ENCODE data around the gene RAB36. TPM values are rescaled to one million over a fixed set of nuclear protein-coding genes. Genes with fewer than 3 reads are reported as not detected.
"Not testable (repeated sequence)": the region's sequence is repeated elsewhere in the genome, so short reads cannot be mapped to it uniquely, and the experiment has no call there.

The RAB36 gene
- total RNA-seq, 1 donor = 5.6 TPM

DNA sequence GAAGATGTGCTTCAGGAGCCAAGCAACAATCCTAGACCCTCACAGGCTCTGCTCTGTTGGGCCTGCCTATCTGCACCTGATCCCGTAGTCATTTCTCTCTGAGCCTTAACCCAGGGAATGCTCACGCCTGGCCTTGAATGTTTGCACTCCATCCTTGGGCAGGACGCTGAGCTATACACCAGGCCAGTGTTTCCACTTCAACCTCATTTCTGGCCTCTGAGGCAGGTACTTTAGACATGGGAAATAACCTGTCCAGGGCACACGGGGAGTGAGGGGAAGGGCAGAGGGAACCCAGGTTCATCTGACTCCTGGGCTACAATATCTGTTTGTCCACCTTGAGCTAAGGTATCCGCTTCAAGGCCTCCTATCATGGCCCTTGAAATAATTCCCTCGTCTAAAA lies 13.3 kb upstream of the RAB36 start:
- DNase-seq (ENCODE audit: low read depth) = no peak
- no peak overlapping the region for H3K4me3 ChIP-seq (ENCODE audit: low read depth, low read length)

DNA sequence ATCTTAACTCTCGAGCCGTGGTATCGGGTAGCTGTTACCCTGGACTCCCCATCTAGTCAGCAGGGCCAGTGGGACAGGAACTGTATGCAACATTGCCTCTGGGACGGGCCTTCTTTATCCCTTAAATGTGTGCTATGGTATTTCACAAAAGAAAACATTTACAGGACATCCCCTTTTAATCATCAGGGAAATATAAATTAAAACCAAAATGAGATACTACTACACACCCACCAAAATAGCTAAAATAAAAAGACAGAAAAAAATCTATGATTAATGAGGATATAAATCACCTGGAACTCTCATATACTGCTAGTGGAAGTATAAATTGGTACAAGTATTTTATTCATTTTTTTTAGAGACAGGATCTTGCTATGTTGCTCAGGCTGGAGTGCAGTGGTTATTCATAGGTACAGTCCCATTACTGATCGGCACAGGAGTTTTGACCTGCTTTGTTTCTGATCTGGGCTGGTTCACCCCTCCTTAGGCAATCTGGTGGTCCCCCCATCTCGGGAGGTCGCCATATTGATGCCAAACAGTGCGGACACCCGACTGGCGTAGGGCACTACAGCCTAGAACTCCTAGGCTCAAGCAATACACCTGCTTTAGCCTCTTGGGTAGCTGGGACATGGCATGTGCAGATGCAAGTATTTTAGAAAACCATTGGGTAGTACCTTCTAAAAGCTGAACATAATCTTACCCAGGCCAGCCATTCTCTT lies 12.7 kb upstream of the RAB36 start:
- no peak overlapping the region for H3K4me3 ChIP-seq (ENCODE audit: low read depth, low read length)
- TF ChIP-seq, protein P1, sequence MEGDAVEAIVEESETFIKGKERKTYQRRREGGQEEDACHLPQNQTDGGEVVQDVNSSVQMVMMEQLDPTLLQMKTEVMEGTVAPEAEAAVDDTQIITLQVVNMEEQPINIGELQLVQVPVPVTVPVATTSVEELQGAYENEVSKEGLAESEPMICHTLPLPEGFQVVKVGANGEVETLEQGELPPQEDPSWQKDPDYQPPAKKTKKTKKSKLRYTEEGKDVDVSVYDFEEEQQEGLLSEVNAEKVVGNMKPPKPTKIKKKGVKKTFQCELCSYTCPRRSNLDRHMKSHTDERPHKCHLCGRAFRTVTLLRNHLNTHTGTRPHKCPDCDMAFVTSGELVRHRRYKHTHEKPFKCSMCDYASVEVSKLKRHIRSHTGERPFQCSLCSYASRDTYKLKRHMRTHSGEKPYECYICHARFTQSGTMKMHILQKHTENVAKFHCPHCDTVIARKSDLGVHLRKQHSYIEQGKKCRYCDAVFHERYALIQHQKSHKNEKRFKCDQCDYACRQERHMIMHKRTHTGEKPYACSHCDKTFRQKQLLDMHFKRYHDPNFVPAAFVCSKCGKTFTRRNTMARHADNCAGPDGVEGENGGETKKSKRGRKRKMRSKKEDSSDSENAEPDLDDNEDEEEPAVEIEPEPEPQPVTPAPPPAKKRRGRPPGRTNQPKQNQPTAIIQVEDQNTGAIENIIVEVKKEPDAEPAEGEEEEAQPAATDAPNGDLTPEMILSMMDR (IDR thresholded peaks at IDR 0.05; ENCODE audit: insufficient read depth, low read depth, low read length) = no peak
- DNase-seq (ENCODE audit: low read depth) = no peak

More for the DNA sequence above, 13.3 kb upstream of the RAB36 start:
- TF ChIP-seq, protein P1 (IDR thresholded peaks at IDR 0.05; ENCODE audit: insufficient read depth, low read depth, low read length) = no peak

DNA sequence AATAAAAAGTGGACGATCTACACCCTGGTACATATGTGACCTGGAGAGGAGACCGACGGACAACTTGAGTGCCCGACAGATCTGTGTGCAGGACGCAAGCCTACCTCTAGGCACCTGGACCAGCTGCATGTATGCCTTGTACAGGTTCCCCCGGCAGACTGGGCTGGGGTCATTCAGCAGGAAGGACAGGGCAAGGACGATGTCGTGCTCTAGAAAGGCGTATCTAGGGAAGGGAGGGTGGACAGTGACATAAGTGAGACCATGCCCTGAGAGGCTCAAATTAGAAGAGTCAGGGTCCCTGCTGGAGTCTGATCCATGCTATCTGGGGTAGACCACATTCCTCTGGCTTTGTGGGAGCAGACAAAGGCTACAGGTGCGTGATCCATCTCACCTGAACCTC lies 11.4 kb upstream of the RAB36 start:
- no peak overlapping the region for H3K4me3 ChIP-seq (ENCODE audit: low read depth, low read length)

GRCh38 chr22:23136991-23137390 lies 8.3 kb upstream of the RAB36 start:
- not testable (repeated sequence) for H3K4me3 ChIP-seq (ENCODE audit: low read depth, low read length); DNase-seq (ENCODE audit: low read depth)

More for the DNA sequence above, 11.4 kb upstream of the RAB36 start:
- TF ChIP-seq, protein P1 (IDR thresholded peaks at IDR 0.05; ENCODE audit: insufficient read depth, low read depth, low read length) = no peak
- DNase-seq (ENCODE audit: low read depth) = no peak

DNA sequence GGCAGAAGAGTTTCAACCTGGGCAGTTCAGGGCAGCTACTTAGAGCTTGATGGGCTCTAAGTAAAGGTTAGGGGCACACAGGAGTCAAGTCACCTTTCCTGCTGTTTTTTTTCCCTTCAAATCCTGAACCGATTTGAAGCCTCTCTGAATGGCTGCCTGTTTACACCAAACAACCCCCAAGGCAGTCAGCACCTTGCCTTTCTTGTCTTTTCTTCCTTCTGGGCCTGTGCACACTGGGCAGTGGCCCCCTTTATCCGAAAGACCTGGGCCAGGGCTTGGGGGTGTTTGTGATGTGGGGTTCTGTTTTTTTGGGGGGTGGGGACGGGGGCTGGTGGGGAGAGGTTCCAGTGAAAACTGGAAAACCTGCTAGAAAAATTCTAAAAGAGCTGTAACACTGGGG lies 7.8 kb upstream of the RAB36 start:
- TF ChIP-seq, protein P1 (IDR thresholded peaks at IDR 0.05; ENCODE audit: insufficient read depth, low read depth, low read length) = no peak
- DNase-seq (ENCODE audit: low read depth) = no peak
- H3K4me3 ChIP-seq (ENCODE audit: low read depth, low read length) = no peak overlapping the region

DNA sequence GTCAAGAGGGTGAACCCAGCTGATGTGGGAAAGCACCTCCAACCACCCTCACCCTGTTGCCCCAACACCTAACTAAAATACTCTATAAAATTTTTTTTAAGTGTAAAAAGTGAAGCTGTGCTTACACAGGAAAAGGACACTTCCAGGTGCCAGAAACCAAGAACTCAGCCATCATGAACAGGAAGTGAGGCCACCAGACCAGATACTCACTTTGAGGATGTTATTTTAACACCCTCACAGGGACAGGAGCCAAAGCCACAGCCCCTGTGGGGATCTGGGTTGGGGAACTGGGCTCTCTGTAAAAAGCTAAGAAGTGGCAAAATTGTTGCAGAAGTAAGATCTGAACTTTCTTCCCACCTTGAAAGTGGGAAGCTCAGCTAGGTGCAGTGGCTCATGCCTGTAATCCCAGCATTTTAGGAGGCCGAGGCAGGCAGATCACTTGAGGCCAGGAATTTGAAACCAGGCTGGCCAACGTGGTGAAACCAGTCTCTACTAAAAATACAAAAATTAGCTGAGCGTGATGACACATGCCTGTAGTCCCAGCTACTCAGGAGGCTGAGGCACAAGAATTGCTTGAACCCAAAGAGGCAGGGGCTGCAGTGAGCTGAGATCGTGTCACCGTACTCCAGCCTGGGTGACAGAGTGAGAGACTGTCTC lies 7.2 kb upstream of the RAB36 start:
- TF ChIP-seq, protein P1 (IDR thresholded peaks at IDR 0.05; ENCODE audit: insufficient read depth, low read depth, low read length) = no peak
- no peak overlapping the region for H3K4me3 ChIP-seq (ENCODE audit: low read depth, low read length)
- DNase-seq (ENCODE audit: low read depth) = no peak

GRCh38 chr22:23138584-23139435 lies 6.5 kb upstream of the RAB36 start:
- TF ChIP-seq, protein P1 (IDR thresholded peaks at IDR 0.05; ENCODE audit: insufficient read depth, low read depth, low read length) = no peak
- DNase-seq (ENCODE audit: low read depth) = no peak

More at GRCh38 chr22:23138584-23139435, 6.5 kb upstream of the RAB36 start:
- no peak overlapping the region for H3K4me3 ChIP-seq (ENCODE audit: low read depth, low read length)

All from fibroblast of villous mesenchyme (primary cell).